Panc1 (cell line): ENCODE measurements around the gene UMOD. TPM values are rescaled to one million over a fixed set of nuclear protein-coding genes. Genes with fewer than 3 reads are reported as not detected.

Source experiments
- ATAC-seq: fragments of 200-7000 bp; cut with Tn5 transposase; 2 replicates; pipeline ENCODE4 v1.9.1; 2020; ENCODE audit warnings: mild to moderate bottlenecking, moderate library complexity
- BruUV-seq: library from RNA; stranded (reverse); fragments of 400-500 nt; replicated peaks from 2 replicates; lab custom pipeline; 2021; lab: Mats Ljungman, UMichigan
- CTCF ChIA-PET: fragments of 300-600 bp; sonication (Branson Sonifier 250); formaldehyde crosslinking; loops from one replicate; lab custom pipeline; 2022; ENCODE audit warnings: antibody characterized with exemption; lab: Charles Lee
- POLR2A ChIA-PET: fragments of 300-600 bp; sonication (Branson Sonifier 250); formaldehyde crosslinking; loops from one replicate; lab custom pipeline; 2022; ENCODE audit warnings: antibody characterized with exemption; lab: Charles Lee
- DNase-seq: peaks from one replicate; pipeline ENCODE4 v3.0.0-alpha.2; 2010; ENCODE audit warnings: low read depth, low spot score
- H3K27ac ChIP-seq: 2 replicates; pipeline ENCODE4 v1.5.1; 2011; ENCODE audit warnings: mild to moderate bottlenecking, low read length, inconsistent platforms
- H3K27me3 ChIP-seq: fragments of 200-500 bp; sonication (Bioruptor generic); 2 replicates; pipeline ENCODE4 v1.6.0; 2014; ENCODE audit warnings: low read length, inconsistent platforms; ENCODE audit not compliant: control insufficient read depth, insufficient read depth
- H3K36me3 ChIP-seq: fragments of 200-500 bp; sonication (Bioruptor generic); 2 replicates; pipeline ENCODE4 v1.5.1; 2014; ENCODE audit warnings: inconsistent platforms, mild to moderate bottlenecking, low read length, moderate library complexity; ENCODE audit not compliant: control insufficient read depth, insufficient read depth
- H3K4me1 ChIP-seq: 2 replicates; pipeline ENCODE4 v1.5.1; 2011; ENCODE audit warnings: inconsistent platforms, mild to moderate bottlenecking, low read length, moderate library complexity; ENCODE audit not compliant: control insufficient read depth, insufficient read depth
- H3K4me3 ChIP-seq, 2 experiments: 2 replicates each; pipeline ENCODE4 v1.5.1; 2011 to 2012; ENCODE audit warnings: low read depth in 2 of 2, low read length in 2 of 2, mild to moderate bottlenecking in 2 of 2, inconsistent platforms in 1 of 2, moderate library complexity in 1 of 2
- H3K9me3 ChIP-seq: fragments of 200-500 bp; sonication (Bioruptor generic); 2 replicates; pipeline ENCODE4 v1.5.1; 2014; ENCODE audit warnings: low read depth, mild to moderate bottlenecking, inconsistent platforms, low read length, moderate library complexity; ENCODE audit not compliant: control insufficient read depth, insufficient read depth
- CTCF ChIP-seq: fragments of 450-650 bp; IDR thresholded peaks from 2 replicates; pipeline ENCODE4 v1.5.1; 2017; ENCODE audit warnings: mild to moderate bottlenecking
- POLR2AphosphoS5 ChIP-seq: IDR thresholded peaks from 2 replicates; pipeline ENCODE4 v1.6.1; 2012; ENCODE audit warnings: mild to moderate bottlenecking, low read depth, low read length, moderate library complexity
- REST ChIP-seq, 2 experiments: IDR thresholded peaks; 2 replicates each; pipeline ENCODE4 v1.6.1; 2011 to 2012; ENCODE audit warnings: low read depth in 2 of 2, control low read depth in 1 of 2, low read length in 1 of 2, mild to moderate bottlenecking in 1 of 2, moderate library complexity in 1 of 2; ENCODE audit not compliant: insufficient read depth in 1 of 2
- SIN3A ChIP-seq: IDR thresholded peaks from 2 replicates; pipeline ENCODE4 v1.6.1; 2012; ENCODE audit warnings: low read depth, mild to moderate bottlenecking, low read length, moderate library complexity, borderline replicate concordance; ENCODE audit not compliant: insufficient read depth
- TCF7L2 ChIP-seq: IDR thresholded peaks from 2 replicates; pipeline ENCODE4 v1.6.1; 2011; ENCODE audit warnings: mild to moderate bottlenecking, low read depth, low read length, inconsistent platforms
- in situ Hi-C: cut with HindIII; loops from 2 replicates; pipeline ENCODE4 v1.10.0; 2016; ENCODE audit warnings: low sequenced_read_pairs, low pct_unique_long_range_greater_than_20kb
- intact Hi-C: fragments of 100-400 bp; cut with micrococcal nuclease; formaldehyde crosslinking; loops from one replicate; pipeline ENCODE4 v1.10.0; 2022; ENCODE audit not compliant: unreplicated experiment
- total RNA-seq: library from RNA; stranded (reverse); gene quantifications from one replicate; pipeline ENCODE4 v1.2.1, GENCODE V29; 2021; ENCODE audit not compliant: unreplicated experiment

UMOD gene
- total RNA-seq, 1 experiment from 2014 or later = not detected

- Histone ChIP-seq H3K9me3 (no peaks in the 10 kb centered on the region), H3K4me1 (no peaks in the 10 kb centered on the region), H3K27ac (no peak overlapping the region), H3K36me3 (no peaks in the 10 kb centered on the region), H3K4me3 (no peak overlapping the region), H3K27me3 (peaks cover 15% of the 10 kb centered on the region)
- ATAC-seq (no peak), DNase-seq (no peak)
- POLR2A ChIA-PET = no interaction called here
- TF ChIP-seq SIN3A = no peak
- TF ChIP-seq TCF7L2 = no peak
- no peak for TF ChIP-seq REST (IDR thresholded peaks at IDR 0.05; ENCODE audit: insufficient read depth in 1 of 2, low read depth in 2 of 2, low read length in 1 of 2)
- intact Hi-C loops = no loop called here
- BruUV-seq = no TSS peak
- in situ Hi-C loops = no loop called here
- CTCF ChIA-PET = interaction anchor here (0.6 kb wide), 1 partner anchor 655 kb away, joined by 10 read pairs; no protein-coding TSS in a partner anchor
These were observed 18.1 kb downstream of the UMOD start for GRCh38 chr16:20334396-20334795.

- no peak for TF ChIP-seq SIN3A
- TF ChIP-seq CTCF = no peak
- no peak for TF ChIP-seq TCF7L2
- TF ChIP-seq POLR2AphosphoS5 = no peak
- TF ChIP-seq REST (IDR thresholded peaks at IDR 0.05; ENCODE audit: insufficient read depth in 1 of 2, low read depth in 2 of 2, low read length in 1 of 2) = no peak
- ATAC-seq (no peak), DNase-seq (no peak)
- CTCF ChIA-PET = no interaction called here
- intact Hi-C loops = no loop called here
- Histone ChIP-seq H3K36me3 (no peaks in the 10 kb centered on the region), H3K27ac (no peak overlapping the region), H3K4me1 (no peaks in the 10 kb centered on the region), H3K9me3 (no peaks in the 10 kb centered on the region), H3K4me3 (no peak overlapping the region), H3K27me3 (peaks cover 14% of the 10 kb centered on the region)
- in situ Hi-C loops = no loop called here
- BruUV-seq = no TSS peak
- POLR2A ChIA-PET = no interaction called here
These were observed 19.4 kb downstream of the UMOD start for GRCh38 chr16:20333120-20333519.
